HepG2 (cell line): ENCODE results near the gene C16orf89. TPM values are rescaled to one million over a fixed set of nuclear protein-coding genes. Genes with fewer than 3 reads are reported as not detected.
A peak's percentile ranks its signal among the peaks of the same experiment; 100 is the strongest.

ENCODE experiments used
- CREB1 ChIP-seq, 2 experiments: fragments of 450-650 bp in 1 of 2; IDR thresholded peaks; 2 replicates each; pipeline ENCODE4 v1.6.1; 2016 to 2017; ENCODE audit warnings: control low read depth in 1 of 2, mild to moderate bottlenecking in 1 of 2, missing compliant biosample characterization in 1 of 2, missing genetic modification characterization in 1 of 2
- GPBP1L1 ChIP-seq: sonication (generic); formaldehyde crosslinking; IDR thresholded peaks from 2 replicates; pipeline ENCODE4 v1.5.0; 2020; ENCODE audit warnings: mild to moderate bottlenecking, missing genetic modification reagents
- HMGXB4 ChIP-seq, 2 experiments: sonication (generic) in 1 of 2; formaldehyde crosslinking in 1 of 2; IDR thresholded peaks; 2 replicates each; pipeline versions ENCODE4 v1.4.0 to v1.6.1; 2018 to 2020; ENCODE audit warnings: missing genetic modification reagents in 2 of 2, borderline replicate concordance in 1 of 2, low read depth in 1 of 2, mild to moderate bottlenecking in 1 of 2, missing biosample characterization in 1 of 2
- IRF1 ChIP-seq: sonication (generic); formaldehyde crosslinking; IDR thresholded peaks from 2 replicates; pipeline ENCODE4 v1.4.0; 2020; ENCODE audit warnings: low read depth, mild to moderate bottlenecking, missing genetic modification reagents
- KDM5A ChIP-seq: fragments of 200-600 bp; sonication (generic); IDR thresholded peaks from 2 replicates; pipeline ENCODE4 v1.7.0; 2018; ENCODE audit warnings: antibody characterized with exemption, mild to moderate bottlenecking, low read length, borderline replicate concordance
- MZF1 ChIP-seq: sonication (generic); formaldehyde crosslinking; IDR thresholded peaks from 2 replicates; pipeline ENCODE4 v1.8.1; 2023; ENCODE audit warnings: mild to moderate bottlenecking, missing genetic modification reagents, borderline replicate concordance
- SMYD3 ChIP-seq: sonication (generic); formaldehyde crosslinking; IDR thresholded peaks from 2 replicates; pipeline ENCODE4 v1.8.1; 2023; ENCODE audit warnings: mild to moderate bottlenecking, missing genetic modification reagents
- ZKSCAN8 ChIP-seq: IDR thresholded peaks from 2 replicates; pipeline ENCODE4 v1.6.1; 2016; ENCODE audit warnings: borderline replicate concordance, missing genetic modification reagents, missing compliant biosample characterization
- ZNF382 ChIP-seq: sonication (generic); formaldehyde crosslinking; IDR thresholded peaks from 2 replicates; pipeline ENCODE4 v1.5.0; 2020; ENCODE audit warnings: missing genetic modification reagents, mild to moderate bottlenecking, borderline replicate concordance
- ZNF44 ChIP-seq: sonication (generic); formaldehyde crosslinking; IDR thresholded peaks from 2 replicates; pipeline ENCODE4 v1.5.1; 2020; ENCODE audit warnings: mild to moderate bottlenecking, missing genetic modification reagents
- ZNF556 ChIP-seq: sonication (generic); formaldehyde crosslinking; IDR thresholded peaks from 2 replicates; pipeline ENCODE4 v1.4.0; 2020; ENCODE audit warnings: mild to moderate bottlenecking, missing genetic modification reagents, borderline replicate concordance
- ZNF746 ChIP-seq: sonication (generic); formaldehyde crosslinking; IDR thresholded peaks from 2 replicates; pipeline ENCODE4 v1.8.0; 2022; ENCODE audit warnings: mild to moderate bottlenecking, missing genetic modification reagents
- polyA plus RNA-seq, 8 experiments: library from polyadenylated mRNA; depleted of rRNA in 3 of 8; stranded (reverse) in 7 of 8; unstranded in 1 of 8; fragments of >200 nt; fragmentation: Illumina TruSeq in 4 of 8; extraction: Trizol in 4 of 8; gene quantifications; 2 replicates each; pipeline versions ENCODE4 v1.2.1 to v1.2.3, GENCODE V29; 2011 to 2016; ENCODE audit warnings: low read depth in 4 of 8, missing spikeins in 1 of 8, mixed read lengths in 1 of 8; ENCODE audit not compliant: insufficient read depth in 1 of 8
- total RNA-seq, 5 experiments: library from RNA; depleted of rRNA; stranded (reverse); fragments of >200 nt; fragmentation: Illumina TruSeq; extraction: Trizol; gene quantifications; 2 replicates each; pipeline ENCODE4 v1.2.3, GENCODE V29; 2016; ENCODE audit warnings: low read depth in 1 of 5
- TF ChIP-seq, protein P1 (sequence below): sonication (generic); formaldehyde crosslinking; IDR thresholded peaks from 2 replicates; pipeline ENCODE4 v1.5.0; 2020; ENCODE audit warnings: mild to moderate bottlenecking, missing genetic modification reagents
- TF ChIP-seq, protein P2 (sequence below): sonication (generic); formaldehyde crosslinking; conservative IDR thresholded peaks from 2 replicates; pipeline ENCODE4 v1.8.1; 2023; ENCODE audit warnings: missing genetic modification reagents
- TF ChIP-seq, protein P3 (sequence below): sonication (generic); formaldehyde crosslinking; IDR thresholded peaks from 2 replicates; pipeline ENCODE4 v1.5.0; 2020; ENCODE audit warnings: mild to moderate bottlenecking, missing genetic modification reagents

Gene C16orf89
- total and polyA plus RNA-seq, 2 of the 13 experiments (the other 11 are each of a cell fraction or from before 2014, with no cell fraction given), result 1.9 to 3.4 TPM

DNA sequence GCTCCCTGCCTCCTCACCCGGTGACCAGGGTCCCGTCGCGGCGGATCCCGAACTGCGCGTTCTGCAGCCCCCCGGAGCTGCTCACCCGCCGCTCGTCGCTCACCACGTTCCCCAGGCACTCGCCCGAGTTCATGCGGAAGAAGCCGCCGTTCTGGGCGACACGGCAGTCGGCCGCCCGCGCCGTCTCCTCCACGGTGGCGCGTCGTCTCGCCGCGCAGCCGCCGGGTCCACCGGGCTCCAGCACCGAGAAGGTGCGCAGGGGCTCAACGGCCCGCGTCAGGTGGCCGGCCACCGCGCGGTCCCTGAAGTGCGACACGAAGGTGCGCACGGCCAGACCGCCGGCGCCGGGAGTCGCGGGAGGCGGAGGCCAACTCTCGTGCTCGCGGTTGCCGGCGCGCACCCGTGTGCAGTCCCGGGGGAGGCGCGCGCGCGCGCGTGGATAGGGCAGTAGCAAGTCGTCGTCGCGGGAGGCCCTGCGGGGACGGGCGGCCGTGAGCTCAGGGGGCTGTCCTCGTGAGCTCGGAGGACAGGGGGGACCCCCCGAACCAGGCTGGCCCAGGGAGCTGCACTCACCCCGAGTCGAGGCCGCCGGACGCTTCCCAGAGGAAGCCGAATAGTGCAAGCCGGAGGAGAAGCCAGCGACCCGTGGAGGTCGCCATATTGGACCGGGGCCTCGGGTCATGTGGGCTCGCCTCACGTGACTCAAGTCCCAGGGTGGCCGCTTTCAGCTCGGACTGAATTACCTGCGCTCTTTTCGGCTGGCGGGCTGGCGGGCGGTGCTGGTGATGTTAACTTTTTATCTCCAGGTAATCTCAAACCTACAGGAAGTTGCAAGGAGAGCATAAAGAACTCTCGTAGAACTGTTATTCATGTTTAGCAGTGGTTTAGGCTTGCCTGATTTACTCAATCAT is 32.2 kb downstream of the C16orf89 start, which contains the start of gene NAGPA (continued):
- TF ChIP-seq, protein P1, sequence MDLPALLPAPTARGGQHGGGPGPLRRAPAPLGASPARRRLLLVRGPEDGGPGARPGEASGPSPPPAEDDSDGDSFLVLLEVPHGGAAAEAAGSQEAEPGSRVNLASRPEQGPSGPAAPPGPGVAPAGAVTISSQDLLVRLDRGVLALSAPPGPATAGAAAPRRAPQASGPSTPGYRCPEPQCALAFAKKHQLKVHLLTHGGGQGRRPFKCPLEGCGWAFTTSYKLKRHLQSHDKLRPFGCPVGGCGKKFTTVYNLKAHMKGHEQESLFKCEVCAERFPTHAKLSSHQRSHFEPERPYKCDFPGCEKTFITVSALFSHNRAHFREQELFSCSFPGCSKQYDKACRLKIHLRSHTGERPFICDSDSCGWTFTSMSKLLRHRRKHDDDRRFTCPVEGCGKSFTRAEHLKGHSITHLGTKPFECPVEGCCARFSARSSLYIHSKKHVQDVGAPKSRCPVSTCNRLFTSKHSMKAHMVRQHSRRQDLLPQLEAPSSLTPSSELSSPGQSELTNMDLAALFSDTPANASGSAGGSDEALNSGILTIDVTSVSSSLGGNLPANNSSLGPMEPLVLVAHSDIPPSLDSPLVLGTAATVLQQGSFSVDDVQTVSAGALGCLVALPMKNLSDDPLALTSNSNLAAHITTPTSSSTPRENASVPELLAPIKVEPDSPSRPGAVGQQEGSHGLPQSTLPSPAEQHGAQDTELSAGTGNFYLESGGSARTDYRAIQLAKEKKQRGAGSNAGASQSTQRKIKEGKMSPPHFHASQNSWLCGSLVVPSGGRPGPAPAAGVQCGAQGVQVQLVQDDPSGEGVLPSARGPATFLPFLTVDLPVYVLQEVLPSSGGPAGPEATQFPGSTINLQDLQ (CRISPR knock-in tag), result peak; percentile 85
- TF ChIP-seq, protein P2, sequence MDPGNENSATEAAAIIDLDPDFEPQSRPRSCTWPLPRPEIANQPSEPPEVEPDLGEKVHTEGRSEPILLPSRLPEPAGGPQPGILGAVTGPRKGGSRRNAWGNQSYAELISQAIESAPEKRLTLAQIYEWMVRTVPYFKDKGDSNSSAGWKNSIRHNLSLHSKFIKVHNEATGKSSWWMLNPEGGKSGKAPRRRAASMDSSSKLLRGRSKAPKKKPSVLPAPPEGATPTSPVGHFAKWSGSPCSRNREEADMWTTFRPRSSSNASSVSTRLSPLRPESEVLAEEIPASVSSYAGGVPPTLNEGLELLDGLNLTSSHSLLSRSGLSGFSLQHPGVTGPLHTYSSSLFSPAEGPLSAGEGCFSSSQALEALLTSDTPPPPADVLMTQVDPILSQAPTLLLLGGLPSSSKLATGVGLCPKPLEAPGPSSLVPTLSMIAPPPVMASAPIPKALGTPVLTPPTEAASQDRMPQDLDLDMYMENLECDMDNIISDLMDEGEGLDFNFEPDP (CRISPR knock-in tag), result no peak
- TF ChIP-seq HMGXB4 (CRISPR knock-in tag; IDR thresholded peaks at IDR 0.05; ENCODE audit: borderline replicate concordance in 1 of 2, low read depth in 1 of 2) (peak; percentile 73 to 91; a peak in 3 of 4 replicates), ZNF382 (CRISPR knock-in tag) (no peak), IRF1 (no peak; the same call in 1 of the 2 replicates), ZNF44 (CRISPR knock-in tag) (no peak), MZF1 (CRISPR knock-in tag) (peak; percentile 69; the same call in 1 of the 2 replicates), ZKSCAN8 (CRISPR knock-in tag) (peak; percentile 47; the same call in 1 of the 2 replicates), GPBP1L1 (no peak), ZNF556 (CRISPR knock-in tag) (peak; percentile 97), CREB1 (IDR thresholded peaks at IDR 0.05) (no peak), CREB1 (CRISPR knock-in tag; IDR thresholded peaks at IDR 0.05) (no peak), SMYD3 (CRISPR knock-in tag) (no peak), KDM5A (peak; percentile 100), ZNF746 (CRISPR knock-in tag) (no peak)
- TF ChIP-seq, protein P3, sequence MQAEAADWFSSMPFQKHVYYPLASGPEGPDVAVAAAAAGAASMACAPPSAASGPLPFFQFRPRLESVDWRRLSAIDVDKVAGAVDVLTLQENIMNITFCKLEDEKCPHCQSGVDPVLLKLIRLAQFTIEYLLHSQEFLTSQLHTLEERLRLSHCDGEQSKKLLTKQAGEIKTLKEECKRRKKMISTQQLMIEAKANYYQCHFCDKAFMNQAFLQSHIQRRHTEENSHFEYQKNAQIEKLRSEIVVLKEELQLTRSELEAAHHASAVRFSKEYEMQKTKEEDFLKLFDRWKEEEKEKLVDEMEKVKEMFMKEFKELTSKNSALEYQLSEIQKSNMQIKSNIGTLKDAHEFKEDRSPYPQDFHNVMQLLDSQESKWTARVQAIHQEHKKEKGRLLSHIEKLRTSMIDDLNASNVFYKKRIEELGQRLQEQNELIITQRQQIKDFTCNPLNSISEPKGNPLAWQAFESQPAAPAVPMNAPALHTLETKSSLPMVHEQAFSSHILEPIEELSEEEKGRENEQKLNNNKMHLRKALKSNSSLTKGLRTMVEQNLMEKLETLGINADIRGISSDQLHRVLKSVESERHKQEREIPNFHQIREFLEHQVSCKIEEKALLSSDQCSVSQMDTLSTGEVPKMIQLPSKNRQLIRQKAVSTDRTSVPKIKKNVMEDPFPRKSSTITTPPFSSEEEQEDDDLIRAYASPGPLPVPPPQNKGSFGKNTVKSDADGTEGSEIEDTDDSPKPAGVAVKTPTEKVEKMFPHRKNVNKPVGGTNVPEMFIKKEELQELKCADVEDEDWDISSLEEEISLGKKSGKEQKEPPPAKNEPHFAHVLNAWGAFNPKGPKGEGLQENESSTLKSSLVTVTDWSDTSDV (CRISPR knock-in tag), result no peak; the same call in 1 of the 2 replicates
